ENCODE results near the gene ERAL1.

- TF ChIP-seq SIN3A (IDR thresholded peaks at IDR 0.05; ENCODE audit: borderline replicate concordance, insufficient read depth, low read length) (peak; percentile 78; the same call in 1 of the 2 replicates), TAF1 (IDR thresholded peaks at IDR 0.05; ENCODE audit: borderline replicate concordance, insufficient read depth, low read length) (peak; percentile 93; the same call in 1 of the 2 replicates), POLR2AphosphoS5 (IDR thresholded peaks at IDR 0.05; ENCODE audit: low read depth, low read length) (peak; percentile 95)
- TF ChIP-seq, protein P1, sequence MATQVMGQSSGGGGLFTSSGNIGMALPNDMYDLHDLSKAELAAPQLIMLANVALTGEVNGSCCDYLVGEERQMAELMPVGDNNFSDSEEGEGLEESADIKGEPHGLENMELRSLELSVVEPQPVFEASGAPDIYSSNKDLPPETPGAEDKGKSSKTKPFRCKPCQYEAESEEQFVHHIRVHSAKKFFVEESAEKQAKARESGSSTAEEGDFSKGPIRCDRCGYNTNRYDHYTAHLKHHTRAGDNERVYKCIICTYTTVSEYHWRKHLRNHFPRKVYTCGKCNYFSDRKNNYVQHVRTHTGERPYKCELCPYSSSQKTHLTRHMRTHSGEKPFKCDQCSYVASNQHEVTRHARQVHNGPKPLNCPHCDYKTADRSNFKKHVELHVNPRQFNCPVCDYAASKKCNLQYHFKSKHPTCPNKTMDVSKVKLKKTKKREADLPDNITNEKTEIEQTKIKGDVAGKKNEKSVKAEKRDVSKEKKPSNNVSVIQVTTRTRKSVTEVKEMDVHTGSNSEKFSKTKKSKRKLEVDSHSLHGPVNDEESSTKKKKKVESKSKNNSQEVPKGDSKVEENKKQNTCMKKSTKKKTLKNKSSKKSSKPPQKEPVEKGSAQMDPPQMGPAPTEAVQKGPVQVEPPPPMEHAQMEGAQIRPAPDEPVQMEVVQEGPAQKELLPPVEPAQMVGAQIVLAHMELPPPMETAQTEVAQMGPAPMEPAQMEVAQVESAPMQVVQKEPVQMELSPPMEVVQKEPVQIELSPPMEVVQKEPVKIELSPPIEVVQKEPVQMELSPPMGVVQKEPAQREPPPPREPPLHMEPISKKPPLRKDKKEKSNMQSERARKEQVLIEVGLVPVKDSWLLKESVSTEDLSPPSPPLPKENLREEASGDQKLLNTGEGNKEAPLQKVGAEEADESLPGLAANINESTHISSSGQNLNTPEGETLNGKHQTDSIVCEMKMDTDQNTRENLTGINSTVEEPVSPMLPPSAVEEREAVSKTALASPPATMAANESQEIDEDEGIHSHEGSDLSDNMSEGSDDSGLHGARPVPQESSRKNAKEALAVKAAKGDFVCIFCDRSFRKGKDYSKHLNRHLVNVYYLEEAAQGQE (IDR thresholded peaks at IDR 0.05; ENCODE audit: insufficient read depth in 1 of 2, low read depth in 2 of 2, low read length in 2 of 2) = peak in 1 of 2 experiments; percentile 13; a peak in 1 of 4 replicates
Measured at GRCh38 chr17:28854457-28855335, at the start of gene ERAL1.
